OCI-LY1 (cell line): ENCODE data around the gene NSRP1.

ENCODE experiments used
- H2AFZ ChIP-seq: fragments of 200-600 bp; sonication (generic), shearing (Covaris generic); 2 replicates; pipeline ENCODE4 v1.6.0; 2014; ENCODE audit warnings: antibody characterized with exemption, mild to moderate bottlenecking, low read length
- H3F3A ChIP-seq: fragments of 200-600 bp; sonication (generic), shearing (Covaris generic); 2 replicates; pipeline ENCODE4 v1.6.0; 2014; ENCODE audit warnings: mild to moderate bottlenecking, antibody characterized with exemption, low read length, moderate library complexity; ENCODE audit not compliant: insufficient read depth
- H3K27ac ChIP-seq: fragments of 200-600 bp; sonication (generic); 2 replicates; pipeline ENCODE4 v1.5.1; 2014; ENCODE audit warnings: low read length, mixed run types, mild to moderate bottlenecking, low read depth; ENCODE audit not compliant: poor library complexity, severe bottlenecking
- H3K27me3 ChIP-seq: fragments of 200-600 bp; sonication (generic); 2 replicates; pipeline ENCODE4 v1.6.0; 2014; ENCODE audit warnings: antibody characterized with exemption, mild to moderate bottlenecking, low read length, moderate library complexity; ENCODE audit not compliant: insufficient read depth
- H3K36me3 ChIP-seq: fragments of 200-600 bp; sonication (generic); 2 replicates; pipeline ENCODE4 v1.6.1; 2014; ENCODE audit warnings: mild to moderate bottlenecking, antibody characterized with exemption, low read length, moderate library complexity, mixed read lengths; ENCODE audit not compliant: insufficient read depth
- H3K4me1 ChIP-seq: fragments of 200-600 bp; sonication (generic); 2 replicates; pipeline ENCODE4 v1.5.1; 2014; ENCODE audit warnings: mild to moderate bottlenecking, low read length, moderate library complexity; ENCODE audit not compliant: insufficient read depth, severe bottlenecking
- H3K4me2 ChIP-seq: fragments of 200-600 bp; sonication (generic), shearing (Covaris generic); 2 replicates; pipeline ENCODE4 v1.6.1; 2014; ENCODE audit warnings: low read length
- H3K4me3 ChIP-seq: fragments of 200-600 bp; sonication (generic); 2 replicates; pipeline ENCODE4 v1.5.1; 2014; ENCODE audit warnings: low read length, low read depth, mild to moderate bottlenecking, mixed read lengths; ENCODE audit not compliant: poor library complexity, severe bottlenecking
- H3K79me2 ChIP-seq: fragments of 200-600 bp; shearing (Covaris generic); 2 replicates; pipeline ENCODE4 v1.6.1; 2016; ENCODE audit warnings: mixed run types, low read length, mixed read lengths; ENCODE audit not compliant: insufficient read depth
- H3K9ac ChIP-seq: fragments of 200-600 bp; sonication (generic), shearing (Covaris generic); 2 replicates; pipeline ENCODE4 v1.6.1; 2014; ENCODE audit warnings: mild to moderate bottlenecking, low read length, mixed read lengths
- H3K9me2 ChIP-seq: fragments of 200-600 bp; sonication (generic), shearing (Covaris generic); 2 replicates; pipeline ENCODE4 v1.6.1; 2014; ENCODE audit warnings: low read depth, mild to moderate bottlenecking, low read length, mixed read lengths
- H3K9me3 ChIP-seq: fragments of 200-600 bp; shearing (Covaris generic); 2 replicates; pipeline ENCODE4 v1.6.1; 2014; ENCODE audit warnings: low read length, mixed read lengths
- H4K20me1 ChIP-seq: fragments of 200-600 bp; sonication (generic), shearing (Covaris generic); 2 replicates; pipeline ENCODE4 v1.6.0; 2016; ENCODE audit warnings: mild to moderate bottlenecking, low read length; ENCODE audit not compliant: insufficient read depth
- CTCF ChIP-seq: fragments of 200-600 bp; sonication (generic), shearing (Covaris generic); IDR thresholded peaks from 2 replicates; pipeline ENCODE4 v1.5.1; 2017; ENCODE audit warnings: mild to moderate bottlenecking, antibody characterized with exemption, low read length, moderate library complexity, mixed read lengths
- EZH2 ChIP-seq: fragments of 200-600 bp; sonication (generic), shearing (Covaris generic); IDR thresholded peaks from 2 replicates; pipeline ENCODE4 v1.8.0; 2017; ENCODE audit warnings: borderline replicate concordance, mixed run types, mild to moderate bottlenecking, antibody characterized with exemption, low read length, moderate library complexity, mixed read lengths

Gene NSRP1

GRCh38 chr17:30191072-30191471, 74.5 kb downstream of the NSRP1 start:
- no peak for TF ChIP-seq EZH2
- no peak for TF ChIP-seq CTCF
- no peak overlapping the region for H3K4me2 ChIP-seq
- H3K9me2 ChIP-seq, result no peaks in the 10 kb centered on the region
- H4K20me1 ChIP-seq, result no peaks in the 10 kb centered on the region
- no peaks in the 10 kb centered on the region for H3K4me1 ChIP-seq
- no peaks in the 10 kb centered on the region for H3K27me3 ChIP-seq
- no peak overlapping the region for H3K9ac ChIP-seq
- no peak overlapping the region for H3K27ac ChIP-seq
- no peaks in the 10 kb centered on the region for H3F3A ChIP-seq
- H3K9me3 ChIP-seq, result no peaks in the 10 kb centered on the region
- no peak overlapping the region for H3K4me3 ChIP-seq
- no peak overlapping the region for H2AFZ ChIP-seq
- H3K36me3 ChIP-seq, result peaks cover 18% of the 10 kb centered on the region
- H3K79me2 ChIP-seq, result no peaks in the 10 kb centered on the region

- Histone ChIP-seq H3K36me3 (no peaks in the 10 kb centered on the region), H3K4me1 (no peaks in the 10 kb centered on the region), H3K4me3 (no peak overlapping the region), H3K79me2 (no peaks in the 10 kb centered on the region), H3K27me3 (no peaks in the 10 kb centered on the region), H3K9me3 (no peaks in the 10 kb centered on the region), H2AFZ (no peak overlapping the region), H3K9me2 (no peaks in the 10 kb centered on the region), H3K27ac (no peak overlapping the region), H3K9ac (no peak overlapping the region), H4K20me1 (no peaks in the 10 kb centered on the region), H3F3A (no peaks in the 10 kb centered on the region), H3K4me2 (no peak overlapping the region)
- no peak for TF ChIP-seq CTCF
- TF ChIP-seq EZH2, result no peak
These were observed 79.9 kb downstream of the NSRP1 start for GRCh38 chr17:30196504-30196903.

GRCh38 chr17:30197416-30197815, 80.8 kb downstream of the NSRP1 start:
- Histone ChIP-seq H3K27ac (no peak overlapping the region), H3K9me3 (no peaks in the 10 kb centered on the region), H3K4me2 (no peak overlapping the region), H3K4me3 (no peak overlapping the region), H3K4me1 (no peaks in the 10 kb centered on the region), H3F3A (no peaks in the 10 kb centered on the region), H4K20me1 (no peaks in the 10 kb centered on the region), H3K79me2 (no peaks in the 10 kb centered on the region), H2AFZ (no peak overlapping the region), H3K27me3 (no peaks in the 10 kb centered on the region), H3K9ac (no peak overlapping the region), H3K36me3 (no peaks in the 10 kb centered on the region), H3K9me2 (no peaks in the 10 kb centered on the region)
- TF ChIP-seq EZH2, result no peak
- TF ChIP-seq CTCF, result no peak
